Measurements from ENCODE around the gene DLGAP3. TPM values are rescaled to one million over a fixed set of nuclear protein-coding genes. Genes with fewer than 3 reads are reported as not detected.

Gene DLGAP3
- total and polyA plus RNA-seq, 9 donors, result 0.15 to 0.95 (median 0.24) TPM

DNA sequence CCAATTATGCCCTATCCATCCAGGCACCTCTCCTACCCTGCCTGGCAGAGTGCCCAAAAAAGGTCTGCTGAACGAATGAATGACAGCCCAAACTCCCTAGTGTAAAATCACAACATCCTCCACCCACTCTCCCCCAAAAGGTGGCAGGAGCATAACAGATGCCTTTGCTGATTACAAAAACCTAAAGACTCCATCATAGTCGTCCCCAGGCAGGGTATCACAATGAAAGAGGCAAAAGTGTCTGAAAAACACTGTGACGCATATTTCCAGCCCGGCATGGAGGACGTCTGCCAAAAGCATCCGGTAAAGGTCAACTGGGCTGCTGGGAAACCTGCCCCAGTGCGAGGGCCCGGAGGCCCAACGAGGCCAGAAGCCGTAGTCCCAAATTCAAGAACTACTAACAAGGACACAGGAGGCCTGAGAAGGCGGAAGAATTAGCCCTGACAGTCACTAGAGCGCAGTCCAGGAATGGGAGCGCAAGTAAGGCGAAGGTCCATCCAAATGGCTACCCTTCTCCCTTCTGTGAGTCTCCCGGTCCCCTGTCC, 70.5 kb downstream of the DLGAP3 start:
- Histone ChIP-seq H3K27me3 (ENCODE audit: control insufficient read depth, insufficient read depth, low read length) (peaks cover under 1% of the 10 kb centered on the region), H3K4me3 (ENCODE audit: low read length) (peak overlapping the region; percentile 89), H3K27ac (ENCODE audit: low read length) (peak overlapping the region; percentile 76), H3K36me3 (ENCODE audit: control insufficient read depth, insufficient read depth, low read length) (peaks cover 14% of the 10 kb centered on the region), H3K4me1 (ENCODE audit: control insufficient read depth, insufficient read depth, low read length) (peaks cover 14% of the 10 kb centered on the region), H3K9me3 (replicated peaks; ENCODE audit: control insufficient read depth, low read depth, low read length) (no peaks in the 10 kb centered on the region)
- under 1% methylated on average over 14 of the region's 15 CpGs for whole genome bisulfite sequencing (ENCODE audit: insufficient coverage)
- no peak for DNase-seq

DNA sequence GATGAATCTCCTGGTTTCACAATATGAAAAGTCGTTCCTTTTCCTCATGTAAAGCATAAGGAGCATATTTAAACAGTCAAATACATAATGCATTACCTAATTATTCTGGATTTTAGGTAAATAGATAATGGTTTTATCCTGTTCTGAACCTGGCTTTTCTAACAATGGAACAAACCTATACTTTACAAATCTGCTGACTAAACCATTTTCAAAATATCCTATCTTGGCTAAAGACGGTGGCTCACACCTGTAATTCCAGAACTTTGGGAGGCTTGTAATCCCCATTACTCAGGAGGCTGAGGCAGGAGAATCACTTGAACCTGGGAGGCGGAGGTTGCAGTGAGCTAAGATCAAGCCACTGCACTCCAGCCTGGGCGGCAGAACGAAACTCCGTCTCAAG, 72.8 kb downstream of the DLGAP3 start:
- DNase-seq, result no peak
- Histone ChIP-seq H3K4me3 (ENCODE audit: low read length) (no peak overlapping the region), H3K27ac (ENCODE audit: low read length) (no peak overlapping the region), H3K9me3 (replicated peaks; ENCODE audit: control insufficient read depth, low read depth, low read length) (no peaks in the 10 kb centered on the region), H3K27me3 (ENCODE audit: control insufficient read depth, insufficient read depth, low read length) (no peaks in the 10 kb centered on the region), H3K4me1 (ENCODE audit: control insufficient read depth, insufficient read depth, low read length) (peaks cover 14% of the 10 kb centered on the region), H3K36me3 (ENCODE audit: control insufficient read depth, insufficient read depth, low read length) (peaks cover 24% of the 10 kb centered on the region)
- 100% methylated on average over 1 of the region's 6 CpGs for WGBS (ENCODE audit: insufficient coverage)

DNA sequence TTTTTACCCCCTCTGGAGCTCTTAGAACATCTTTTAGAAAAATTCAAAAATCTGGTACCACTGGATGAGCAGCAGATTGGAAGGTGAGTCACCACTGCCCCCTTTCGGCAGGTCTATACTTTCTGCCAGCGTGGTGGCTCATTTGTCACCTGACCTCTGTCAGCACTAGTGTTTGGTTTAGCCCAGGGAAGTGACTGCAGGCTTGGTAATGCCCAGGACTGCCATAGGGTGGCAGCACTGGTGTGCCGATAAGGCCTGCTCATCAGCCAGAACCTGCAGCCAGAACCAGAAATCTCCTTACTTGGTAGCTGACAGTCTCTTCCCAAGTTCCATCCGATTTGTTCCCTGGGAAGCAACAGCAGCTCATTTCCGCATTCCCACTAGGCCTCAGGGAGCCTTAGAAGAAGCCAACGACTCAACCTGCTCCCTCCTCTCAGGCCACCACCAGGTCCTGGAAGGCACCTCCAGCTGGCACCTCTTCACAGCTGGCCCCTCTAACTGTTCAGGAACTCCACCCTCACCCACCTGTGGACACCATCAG, 76.7 kb downstream of the DLGAP3 start:
- peak; percentile 84 for DNase-seq
- 20% methylated on average over 6 of the region's 6 CpGs for WGBS (ENCODE audit: insufficient coverage)
- Histone ChIP-seq H3K4me3 (ENCODE audit: low read length) (no peak overlapping the region), H3K9me3 (replicated peaks; ENCODE audit: control insufficient read depth, low read depth, low read length) (no peaks in the 10 kb centered on the region), H3K36me3 (ENCODE audit: control insufficient read depth, insufficient read depth, low read length) (peaks cover 36% of the 10 kb centered on the region), H3K4me1 (ENCODE audit: control insufficient read depth, insufficient read depth, low read length) (peaks cover 5% of the 10 kb centered on the region), H3K27ac (ENCODE audit: low read length) (no peak overlapping the region), H3K27me3 (ENCODE audit: control insufficient read depth, insufficient read depth, low read length) (no peaks in the 10 kb centered on the region)

DNA sequence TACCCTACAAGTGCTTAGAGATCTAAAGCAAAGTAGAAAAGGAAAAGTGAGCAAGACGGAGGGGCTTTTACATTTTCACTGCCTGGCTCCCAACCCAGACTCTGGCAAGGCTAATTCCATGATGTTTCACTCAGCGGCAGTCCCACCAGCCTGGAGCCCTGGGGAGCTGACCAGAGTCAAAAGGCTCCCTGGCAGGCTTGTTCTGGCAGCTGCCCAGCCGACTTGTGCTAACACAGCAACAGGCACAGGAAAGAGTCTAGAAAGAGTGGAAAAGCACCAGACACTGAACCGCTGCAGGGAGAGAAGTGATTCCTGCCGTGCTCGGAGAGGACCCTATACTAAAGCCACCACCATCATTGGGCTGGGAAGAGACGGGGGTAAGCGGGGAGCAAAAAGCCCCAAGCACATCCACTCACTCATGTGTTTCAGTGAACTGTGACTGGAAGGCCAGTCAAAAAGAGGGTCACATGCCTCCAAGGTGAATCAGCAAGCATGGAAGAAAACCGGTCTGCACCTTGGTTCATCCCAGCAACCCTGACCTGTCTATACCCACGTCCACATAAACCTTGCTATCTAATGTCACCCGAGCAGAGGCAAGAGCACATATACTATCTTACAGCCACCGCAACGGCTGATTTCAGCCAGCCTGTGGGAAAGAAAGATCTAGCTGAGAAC, 77.9 kb downstream of the DLGAP3 start:
- Histone ChIP-seq H3K27ac (ENCODE audit: low read length) (peak overlapping the region; percentile 17), H3K4me1 (ENCODE audit: control insufficient read depth, insufficient read depth, low read length) (peaks cover 5% of the 10 kb centered on the region), H3K4me3 (ENCODE audit: low read length) (no peak overlapping the region), H3K27me3 (ENCODE audit: control insufficient read depth, insufficient read depth, low read length) (no peaks in the 10 kb centered on the region), H3K9me3 (replicated peaks; ENCODE audit: control insufficient read depth, low read depth, low read length) (no peaks in the 10 kb centered on the region), H3K36me3 (ENCODE audit: control insufficient read depth, insufficient read depth, low read length) (peaks cover 41% of the 10 kb centered on the region)
- WGBS (ENCODE audit: insufficient coverage), result 69% methylated on average over 4 of the region's 13 CpGs
- DNase-seq, result no peak

DNA sequence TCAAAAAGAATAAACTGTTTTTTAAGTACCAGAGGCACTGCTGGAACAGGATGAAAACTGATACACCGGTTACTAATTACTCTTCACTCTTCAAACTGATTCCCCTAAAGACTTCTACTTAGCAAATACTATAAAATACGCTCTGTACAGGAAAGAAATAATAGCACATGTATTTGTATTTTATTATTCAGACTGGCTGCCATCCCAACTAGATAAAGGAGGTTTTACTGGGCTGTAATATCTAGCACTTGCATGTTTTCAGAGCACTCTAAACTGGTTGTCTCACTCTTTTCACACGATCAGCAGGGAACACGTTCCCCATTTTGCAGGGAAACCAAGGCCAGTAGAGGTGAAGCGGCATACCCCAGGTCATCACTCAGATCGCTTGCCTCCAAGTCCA, 79.1 kb downstream of the DLGAP3 start:
- DNase-seq, result no peak
- peaks cover 8% of the 10 kb centered on the region for H3K4me1 ChIP-seq (ENCODE audit: control insufficient read depth, insufficient read depth, low read length)
- peaks cover 35% of the 10 kb centered on the region for H3K36me3 ChIP-seq (ENCODE audit: control insufficient read depth, insufficient read depth, low read length)

DNA sequence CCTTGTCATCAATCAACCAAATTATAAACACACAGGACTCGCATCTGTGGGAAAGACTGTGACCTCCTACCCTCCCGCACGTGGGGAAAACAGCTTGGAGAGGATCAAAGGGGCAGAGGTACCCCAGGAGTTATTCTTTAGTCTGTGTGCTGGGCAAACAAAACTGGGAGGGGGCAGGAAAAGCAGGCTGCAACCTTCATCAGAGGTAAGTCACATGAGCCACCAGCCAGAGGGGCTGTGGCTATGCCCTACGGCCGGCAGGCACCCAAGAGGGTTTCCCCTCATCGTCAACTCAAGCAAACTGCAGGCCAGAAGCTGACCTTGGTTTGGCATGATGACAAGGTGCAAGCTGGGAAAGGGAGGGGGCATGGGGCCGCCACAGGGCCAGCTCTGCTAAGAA, 82.4 kb downstream of the DLGAP3 start:
- Histone ChIP-seq H3K9me3 (replicated peaks; ENCODE audit: control insufficient read depth, low read depth, low read length) (no peaks in the 10 kb centered on the region), H3K27ac (ENCODE audit: low read length) (no peak overlapping the region), H3K4me1 (ENCODE audit: control insufficient read depth, insufficient read depth, low read length) (peaks cover 24% of the 10 kb centered on the region), H3K36me3 (ENCODE audit: control insufficient read depth, insufficient read depth, low read length) (peaks cover 20% of the 10 kb centered on the region), H3K27me3 (ENCODE audit: control insufficient read depth, insufficient read depth, low read length) (no peaks in the 10 kb centered on the region), H3K4me3 (ENCODE audit: low read length) (no peak overlapping the region)
- no peak for DNase-seq
- 28% methylated on average over 6 of the region's 7 CpGs for WGBS (ENCODE audit: insufficient coverage)

More for the DNA sequence above, 79.1 kb downstream of the DLGAP3 start:
- 98% methylated on average over 4 of the region's 6 CpGs for WGBS (ENCODE audit: insufficient coverage)
- H3K27me3 ChIP-seq (ENCODE audit: control insufficient read depth, insufficient read depth, low read length), result no peaks in the 10 kb centered on the region
- H3K27ac ChIP-seq (ENCODE audit: low read length), result peak overlapping the region; percentile 38
- no peak overlapping the region for H3K4me3 ChIP-seq (ENCODE audit: low read length)
- H3K9me3 ChIP-seq (replicated peaks; ENCODE audit: control insufficient read depth, low read depth, low read length), result no peaks in the 10 kb centered on the region

DNA sequence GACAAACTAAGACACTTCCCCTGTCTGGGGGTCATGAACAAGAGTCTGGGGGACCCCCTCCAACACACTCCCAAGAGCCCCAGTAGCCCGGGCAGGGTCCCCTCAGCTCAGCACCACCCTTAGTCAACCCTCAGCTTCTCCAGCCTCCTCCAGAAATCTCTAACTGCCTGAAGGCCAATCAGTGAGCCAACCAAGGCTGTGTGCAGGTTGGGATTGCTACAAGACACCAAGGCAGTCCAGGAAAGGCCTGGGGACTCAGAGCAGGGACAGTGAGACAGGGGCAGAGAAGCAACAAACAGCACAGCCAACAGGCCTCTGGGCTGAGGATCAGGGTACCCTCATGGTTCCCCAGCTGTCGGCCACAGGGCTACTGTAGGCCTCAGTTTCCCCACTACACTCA, 83.2 kb downstream of the DLGAP3 start:
- WGBS (ENCODE audit: insufficient coverage), result no CpG with 5 or more reads among the region's 2 CpGs
- Histone ChIP-seq H3K9me3 (replicated peaks; ENCODE audit: control insufficient read depth, low read depth, low read length) (no peaks in the 10 kb centered on the region), H3K27ac (ENCODE audit: low read length) (no peak overlapping the region), H3K36me3 (ENCODE audit: control insufficient read depth, insufficient read depth, low read length) (peaks cover 14% of the 10 kb centered on the region), H3K4me1 (ENCODE audit: control insufficient read depth, insufficient read depth, low read length) (peaks cover 22% of the 10 kb centered on the region), H3K4me3 (ENCODE audit: low read length) (no peak overlapping the region), H3K27me3 (ENCODE audit: control insufficient read depth, insufficient read depth, low read length) (no peaks in the 10 kb centered on the region)
- no peak for DNase-seq

DNA sequence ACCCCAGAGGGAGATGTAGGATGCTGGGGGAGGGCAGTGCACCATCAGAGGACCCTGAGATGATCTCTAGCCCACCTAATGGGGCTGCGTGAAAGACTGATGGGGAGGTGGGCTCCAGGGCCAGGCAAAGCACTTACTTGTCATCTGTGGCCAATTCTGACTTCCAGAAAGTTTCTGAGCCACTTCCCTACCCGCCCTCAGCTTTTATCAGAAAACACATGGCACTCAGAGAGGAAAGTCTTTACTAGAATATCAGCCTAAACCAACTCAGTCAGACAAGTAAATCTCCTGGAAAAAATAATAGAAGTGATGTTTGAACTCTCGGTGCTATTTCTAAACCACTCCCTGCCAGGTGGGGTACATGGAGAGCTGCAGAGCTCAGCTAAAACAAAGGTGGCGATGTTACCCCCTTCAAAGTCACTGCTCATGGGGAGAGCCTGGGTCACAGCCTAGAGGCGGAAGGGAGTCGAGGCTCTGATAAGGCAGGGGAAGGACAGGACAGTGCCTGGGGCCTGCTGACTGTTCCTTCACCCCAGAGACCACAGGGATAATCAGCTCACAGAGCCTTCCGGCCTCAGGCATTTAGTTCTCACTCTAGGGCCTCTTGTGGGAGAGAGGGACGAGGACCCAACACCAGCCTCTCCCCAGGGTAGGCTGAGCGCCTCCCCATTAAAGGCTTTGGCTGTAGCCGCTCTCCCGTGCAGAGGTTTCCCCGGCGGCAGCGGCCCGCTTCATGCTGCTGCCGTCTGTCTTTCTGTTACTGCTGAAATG, 84.1 kb downstream of the DLGAP3 start:
- H3K27ac ChIP-seq (ENCODE audit: low read length), result peak overlapping the region; percentile 53
- H3K4me1 ChIP-seq (ENCODE audit: control insufficient read depth, insufficient read depth, low read length), result peaks cover 19% of the 10 kb centered on the region
- 100% methylated on average over 2 of the region's 16 CpGs for WGBS (ENCODE audit: insufficient coverage)
- H3K9me3 ChIP-seq (replicated peaks; ENCODE audit: control insufficient read depth, low read depth, low read length), result no peaks in the 10 kb centered on the region
- no peak for DNase-seq
- peaks cover 12% of the 10 kb centered on the region for H3K36me3 ChIP-seq (ENCODE audit: control insufficient read depth, insufficient read depth, low read length)
- H3K27me3 ChIP-seq (ENCODE audit: control insufficient read depth, insufficient read depth, low read length), result no peaks in the 10 kb centered on the region
- H3K4me3 ChIP-seq (ENCODE audit: low read length), result no peak overlapping the region

DNA sequence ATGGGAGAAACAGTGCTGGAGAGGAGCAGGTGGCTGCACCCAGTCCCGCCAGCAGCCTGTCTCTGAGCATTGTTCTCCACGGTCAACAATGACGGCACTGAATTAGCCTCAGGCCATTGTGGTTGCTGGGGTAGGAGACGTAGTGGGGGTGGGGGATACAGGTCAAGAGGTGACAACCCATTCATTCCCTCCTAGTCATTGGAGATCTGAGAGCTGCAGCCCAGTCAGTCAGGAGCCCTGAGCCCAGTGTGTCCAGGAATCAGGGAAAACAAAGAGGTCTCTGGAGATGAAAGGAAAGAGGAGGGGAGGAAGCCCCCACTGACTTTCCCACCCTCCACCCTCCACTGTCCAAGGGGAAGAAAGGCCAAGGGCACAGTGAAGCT, 85.2 kb downstream of the DLGAP3 start:
- Histone ChIP-seq H3K4me1 (ENCODE audit: control insufficient read depth, insufficient read depth, low read length) (peaks cover 19% of the 10 kb centered on the region), H3K27ac (ENCODE audit: low read length) (peak overlapping the region; percentile 81), H3K9me3 (replicated peaks; ENCODE audit: control insufficient read depth, low read depth, low read length) (no peaks in the 10 kb centered on the region), H3K27me3 (ENCODE audit: control insufficient read depth, insufficient read depth, low read length) (no peaks in the 10 kb centered on the region), H3K36me3 (ENCODE audit: control insufficient read depth, insufficient read depth, low read length) (peaks cover 10% of the 10 kb centered on the region), H3K4me3 (ENCODE audit: low read length) (no peak overlapping the region)
- WGBS (ENCODE audit: insufficient coverage), result no CpG with 5 or more reads among the region's 4 CpGs
- DNase-seq, result no peak

Data from muscle of leg (tissue), 11 donors.